Loucy (cell line): ENCODE results near the gene ANXA4.

Experiments
- EZH2phosphoT487 ChIP-seq: fragments of 200-600 bp; IDR thresholded peaks from 2 replicates; pipeline ENCODE4 v1.6.1; 2018; ENCODE audit warnings: antibody characterized with exemption, mild to moderate bottlenecking, moderate library complexity, borderline replicate concordance
- TF ChIP-seq, protein P1 (sequence below): fragments of 200-600 bp; sonication (generic); conservative IDR thresholded peaks from 2 replicates; pipeline ENCODE4 v1.5.1; 2014; ENCODE audit warnings: mild to moderate bottlenecking, antibody characterized with exemption, low read length

GRCh38 chr2:69828938-69829255 lies 87.0 kb downstream of the ANXA4 start:
- TF ChIP-seq, protein P1, sequence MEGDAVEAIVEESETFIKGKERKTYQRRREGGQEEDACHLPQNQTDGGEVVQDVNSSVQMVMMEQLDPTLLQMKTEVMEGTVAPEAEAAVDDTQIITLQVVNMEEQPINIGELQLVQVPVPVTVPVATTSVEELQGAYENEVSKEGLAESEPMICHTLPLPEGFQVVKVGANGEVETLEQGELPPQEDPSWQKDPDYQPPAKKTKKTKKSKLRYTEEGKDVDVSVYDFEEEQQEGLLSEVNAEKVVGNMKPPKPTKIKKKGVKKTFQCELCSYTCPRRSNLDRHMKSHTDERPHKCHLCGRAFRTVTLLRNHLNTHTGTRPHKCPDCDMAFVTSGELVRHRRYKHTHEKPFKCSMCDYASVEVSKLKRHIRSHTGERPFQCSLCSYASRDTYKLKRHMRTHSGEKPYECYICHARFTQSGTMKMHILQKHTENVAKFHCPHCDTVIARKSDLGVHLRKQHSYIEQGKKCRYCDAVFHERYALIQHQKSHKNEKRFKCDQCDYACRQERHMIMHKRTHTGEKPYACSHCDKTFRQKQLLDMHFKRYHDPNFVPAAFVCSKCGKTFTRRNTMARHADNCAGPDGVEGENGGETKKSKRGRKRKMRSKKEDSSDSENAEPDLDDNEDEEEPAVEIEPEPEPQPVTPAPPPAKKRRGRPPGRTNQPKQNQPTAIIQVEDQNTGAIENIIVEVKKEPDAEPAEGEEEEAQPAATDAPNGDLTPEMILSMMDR, result no peak
- no peak for TF ChIP-seq EZH2phosphoT487
